ENCODE measurements around the gene MAGI2. TPM values are rescaled to one million over a fixed set of nuclear protein-coding genes. Genes with fewer than 3 reads are reported as not detected.

MAGI2 gene
- total RNA-seq, 3 donors from 2014 or later (not counting 1 experiment from before 2014, with no cell fraction given): 0.09 to 0.48 (median 0.27) TPM

DNA sequence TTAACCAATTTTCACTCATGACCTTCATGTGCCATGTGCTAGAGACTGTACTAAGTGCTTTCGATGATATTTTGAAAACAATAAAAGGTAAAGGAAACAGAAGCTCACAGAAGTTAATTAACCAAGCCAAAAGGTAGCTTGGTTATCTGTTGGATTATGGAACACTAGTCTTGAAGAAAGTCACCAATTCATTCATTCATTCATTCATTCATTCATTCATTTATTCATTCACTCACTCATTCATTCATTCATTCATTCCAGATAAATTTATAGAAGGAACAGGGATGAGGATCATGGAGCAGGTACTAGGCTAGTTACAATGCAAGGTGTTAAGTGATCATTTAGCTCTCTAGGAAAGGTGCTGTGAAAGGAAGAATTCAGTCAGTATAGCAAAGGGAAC lies 322.8 kb downstream of the MAGI2 start:
- H3K9me3 Mint-ChIP-seq: peaks cover 6 to 18% of the 10 kb centered on the region in 2 donors

DNA sequence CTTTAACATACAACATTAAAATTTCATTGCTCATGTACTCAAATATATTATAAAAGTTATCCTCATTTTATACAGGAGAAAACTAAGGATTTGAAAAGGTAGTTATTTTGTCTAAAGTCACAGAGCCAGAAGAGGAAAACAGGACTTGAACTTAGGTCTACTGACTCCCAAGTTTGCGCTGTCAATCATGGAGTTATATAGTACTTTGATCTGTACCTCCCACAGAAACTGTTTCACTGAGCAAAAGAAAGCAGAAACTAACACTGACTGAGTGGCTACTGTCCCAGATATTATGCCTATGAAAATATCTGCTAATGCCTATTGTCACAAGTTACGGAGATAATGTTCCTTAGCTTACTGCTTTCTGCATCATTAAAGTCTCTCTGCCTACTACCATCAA lies 329.1 kb downstream of the MAGI2 start:
- Mint-ChIP-seq H3K36me3 (no peaks in the 10 kb centered on the region), H3K4me1 (no peaks in the 10 kb centered on the region), H3K4me3 (no peak overlapping the region), H3K9me3 (peaks cover 9 to 14% of the 10 kb centered on the region in 2 donors), H3K27me3 (ENCODE audit: low read depth in 2 of 2) (no peaks in the 10 kb centered on the region), H3K27ac (no peak overlapping the region)
- ATAC-seq (no peak), DNase-seq (no peak)
- H3K4me1 ChIP-seq (ENCODE audit: control insufficient read depth, insufficient read depth, low read length): no peaks in the 10 kb centered on the region
- TF ChIP-seq, protein P1, sequence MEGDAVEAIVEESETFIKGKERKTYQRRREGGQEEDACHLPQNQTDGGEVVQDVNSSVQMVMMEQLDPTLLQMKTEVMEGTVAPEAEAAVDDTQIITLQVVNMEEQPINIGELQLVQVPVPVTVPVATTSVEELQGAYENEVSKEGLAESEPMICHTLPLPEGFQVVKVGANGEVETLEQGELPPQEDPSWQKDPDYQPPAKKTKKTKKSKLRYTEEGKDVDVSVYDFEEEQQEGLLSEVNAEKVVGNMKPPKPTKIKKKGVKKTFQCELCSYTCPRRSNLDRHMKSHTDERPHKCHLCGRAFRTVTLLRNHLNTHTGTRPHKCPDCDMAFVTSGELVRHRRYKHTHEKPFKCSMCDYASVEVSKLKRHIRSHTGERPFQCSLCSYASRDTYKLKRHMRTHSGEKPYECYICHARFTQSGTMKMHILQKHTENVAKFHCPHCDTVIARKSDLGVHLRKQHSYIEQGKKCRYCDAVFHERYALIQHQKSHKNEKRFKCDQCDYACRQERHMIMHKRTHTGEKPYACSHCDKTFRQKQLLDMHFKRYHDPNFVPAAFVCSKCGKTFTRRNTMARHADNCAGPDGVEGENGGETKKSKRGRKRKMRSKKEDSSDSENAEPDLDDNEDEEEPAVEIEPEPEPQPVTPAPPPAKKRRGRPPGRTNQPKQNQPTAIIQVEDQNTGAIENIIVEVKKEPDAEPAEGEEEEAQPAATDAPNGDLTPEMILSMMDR (IDR thresholded peaks at IDR 0.05): no peak
- no peaks in the 10 kb centered on the region for H3K36me3 ChIP-seq (ENCODE audit: control insufficient read depth, insufficient read depth, low read length)
- no peak overlapping the region for H3K4me3 ChIP-seq (ENCODE audit: low read length)
- peaks cover 3% of the 10 kb centered on the region for H3K9me3 ChIP-seq (ENCODE audit: control insufficient read depth, insufficient read depth, low read length)
- H3K27me3 ChIP-seq (ENCODE audit: control insufficient read depth, insufficient read depth, low read length): no peaks in the 10 kb centered on the region
- intact Hi-C loops (cut with micrococcal nuclease): no loop called here
- H3K27ac ChIP-seq (ENCODE audit: low read length): no peak overlapping the region
- WGBS (ENCODE audit: insufficient coverage): 100% methylated on average over 2 of the region's 2 CpGs

More for the DNA sequence above, 322.8 kb downstream of the MAGI2 start:
- Histone ChIP-seq H3K27ac (ENCODE audit: low read length) (no peak overlapping the region), H3K9me3 (ENCODE audit: control insufficient read depth, insufficient read depth, low read length) (peaks cover 7% of the 10 kb centered on the region), H3K36me3 (ENCODE audit: control insufficient read depth, insufficient read depth, low read length) (no peaks in the 10 kb centered on the region), H3K27me3 (ENCODE audit: control insufficient read depth, insufficient read depth, low read length) (no peaks in the 10 kb centered on the region), H3K4me3 (ENCODE audit: low read length) (no peak overlapping the region), H3K4me1 (ENCODE audit: control insufficient read depth, insufficient read depth, low read length) (no peaks in the 10 kb centered on the region)
- no peak overlapping the region for H3K27ac Mint-ChIP-seq
- H3K4me3 Mint-ChIP-seq: no peak overlapping the region
- no peaks in the 10 kb centered on the region for H3K27me3 Mint-ChIP-seq (ENCODE audit: low read depth in 2 of 2)
- TF ChIP-seq, protein P1 (IDR thresholded peaks at IDR 0.05): no peak
- WGBS (ENCODE audit: insufficient coverage): 100% methylated on average over 1 of the region's 1 CpG
- no peaks in the 10 kb centered on the region for H3K4me1 Mint-ChIP-seq
- DNase-seq (no peak), ATAC-seq (no peak)
- intact Hi-C loops (cut with micrococcal nuclease): no loop called here
- H3K36me3 Mint-ChIP-seq: no peaks in the 10 kb centered on the region

DNA sequence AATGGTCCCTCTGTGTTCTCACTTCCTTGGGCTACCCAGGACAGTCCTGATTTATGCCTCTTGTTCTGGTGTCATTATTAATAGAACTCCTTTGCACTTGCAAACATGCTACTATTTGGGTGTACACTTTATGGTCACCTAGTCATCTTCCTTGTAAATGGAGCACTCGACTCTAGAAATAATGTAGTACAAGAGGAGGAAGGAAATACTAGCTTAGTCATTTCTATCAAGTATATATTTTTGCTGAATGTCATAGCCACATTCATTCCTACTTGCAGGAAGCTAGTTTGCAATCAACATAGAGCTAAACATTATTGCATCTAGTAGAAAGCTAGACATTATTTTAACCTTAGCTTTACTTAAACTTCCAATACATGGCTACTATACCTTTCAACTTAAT lies 335.3 kb downstream of the MAGI2 start:
- Mint-ChIP-seq H3K4me3 (no peak overlapping the region), H3K4me1 (no peaks in the 10 kb centered on the region), H3K27me3 (ENCODE audit: low read depth in 2 of 2) (no peaks in the 10 kb centered on the region), H3K9me3 (peaks cover 9 to 11% of the 10 kb centered on the region in 2 donors), H3K27ac (no peak overlapping the region), H3K36me3 (no peaks in the 10 kb centered on the region)
- no peaks in the 10 kb centered on the region for H3K27me3 ChIP-seq (ENCODE audit: control insufficient read depth, insufficient read depth, low read length)
- no peaks in the 10 kb centered on the region for H3K9me3 ChIP-seq (ENCODE audit: control insufficient read depth, insufficient read depth, low read length)
- TF ChIP-seq, protein P1 (IDR thresholded peaks at IDR 0.05): no peak
- intact Hi-C loops (cut with micrococcal nuclease): no loop called here
- no peaks in the 10 kb centered on the region for H3K4me1 ChIP-seq (ENCODE audit: control insufficient read depth, insufficient read depth, low read length)
- H3K27ac ChIP-seq (ENCODE audit: low read length): no peak overlapping the region
- WGBS (ENCODE audit: insufficient coverage): no CpG with 5 or more reads among the region's 1 CpG
- ATAC-seq (no peak), DNase-seq (no peak)
- no peak overlapping the region for H3K4me3 ChIP-seq (ENCODE audit: low read length)
- H3K36me3 ChIP-seq (ENCODE audit: control insufficient read depth, insufficient read depth, low read length): no peaks in the 10 kb centered on the region

DNA sequence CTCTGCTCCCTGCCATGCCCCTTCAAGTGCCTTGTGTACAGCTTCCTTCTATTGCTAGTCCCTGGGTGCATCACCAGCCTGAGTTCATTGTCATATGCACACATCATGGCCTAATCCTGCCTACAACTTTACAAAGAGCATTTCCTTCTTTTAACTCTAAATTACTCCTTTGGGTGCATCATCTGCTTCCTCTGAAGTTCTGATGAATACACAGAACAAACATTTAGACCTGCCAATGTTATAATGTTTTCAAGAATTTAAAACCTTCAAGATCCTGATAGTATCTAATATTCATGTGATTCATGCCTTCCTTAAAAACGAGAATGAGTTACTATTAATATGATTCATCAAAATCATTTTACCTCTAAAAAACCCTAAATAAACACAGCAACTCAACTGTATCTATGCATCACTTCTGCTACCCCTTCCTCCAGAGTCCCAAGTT lies 357.1 kb downstream of the MAGI2 start:
- no peak for ATAC-seq
- Histone ChIP-seq H3K9me3 (ENCODE audit: control insufficient read depth, insufficient read depth, low read length) (peaks cover 5% of the 10 kb centered on the region), H3K27ac (ENCODE audit: low read length) (no peak overlapping the region), H3K4me1 (ENCODE audit: control insufficient read depth, insufficient read depth, low read length) (no peaks in the 10 kb centered on the region), H3K27me3 (ENCODE audit: control insufficient read depth, insufficient read depth, low read length) (no peaks in the 10 kb centered on the region), H3K4me3 (ENCODE audit: low read length) (no peak overlapping the region), H3K36me3 (ENCODE audit: control insufficient read depth, insufficient read depth, low read length) (no peaks in the 10 kb centered on the region)
- Mint-ChIP-seq H3K9me3 (peaks cover 8 to 10% of the 10 kb centered on the region in 2 donors), H3K4me3 (no peak overlapping the region), H3K36me3 (no peaks in the 10 kb centered on the region), H3K27me3 (ENCODE audit: low read depth in 2 of 2) (no peaks in the 10 kb centered on the region), H3K27ac (no peak overlapping the region), H3K4me1 (no peaks in the 10 kb centered on the region)
- no peak for DNase-seq
- TF ChIP-seq, protein P1 (IDR thresholded peaks at IDR 0.05): no peak
- intact Hi-C loops (cut with micrococcal nuclease): no loop called here
- 0% methylated on average over 1 of the region's 1 CpG for WGBS (ENCODE audit: insufficient coverage)

Data from natural killer cell (primary cell).